Urinary bladder (tissue), 4 donors: Measurements from ENCODE around the gene INPP4B. TPM values are rescaled to one million over a fixed set of nuclear protein-coding genes. Genes with fewer than 3 reads are reported as not detected.

Experiments used
- DNase-seq: peaks from one replicate; pipeline ENCODE4 v3.0.0-alpha.2; 2015; ENCODE audit errors: extremely low spot score
- H3K27ac ChIP-seq: one replicate; pipeline ENCODE4 v1.5.1; 2013; ENCODE audit warnings: low read depth, mild to moderate bottlenecking, moderate library complexity
- H3K36me3 ChIP-seq: one replicate; pipeline ENCODE4 v1.6.1; 2013; ENCODE audit warnings: mild to moderate bottlenecking, moderate library complexity; ENCODE audit not compliant: insufficient read depth
- H3K4me1 ChIP-seq: one replicate; pipeline ENCODE4 v1.6.1; 2013; ENCODE audit warnings: mild to moderate bottlenecking, moderate library complexity; ENCODE audit not compliant: insufficient read depth
- H3K4me3 ChIP-seq: one replicate; pipeline ENCODE4 v1.5.1; 2013; ENCODE audit warnings: low read depth, low read length
- WGBS: extraction: QIAGEN DNeasy Blood & Tissue Kit; methylation state at CpG from one replicate; pipeline ENCODE4 v1.1.7; 2013; 5-methylcytosine and 5-hydroxymethylcytosine counted together
- polyA plus RNA-seq: library from polyadenylated mRNA; stranded (reverse); fragments of 200-250 nt; gene quantifications from one replicate; pipeline ENCODE4 v1.2.3, GENCODE V29; 2013
- total RNA-seq: library from RNA; depleted of rRNA; stranded (reverse); fragments of >200 nt; gene quantifications from one replicate; pipeline ENCODE4 v1.2.3, GENCODE V29; 2014
- donor health status: healthy with polysubstance abuse.
- donor health status: healthy.

INPP4B gene
- total RNA-seq (53.9 TPM), polyA plus RNA-seq (4.7 TPM)

GRCh38 chr4:142846108-142846728 lies at the start of gene INPP4B:
Gene INPP4B, minus strand, starts transcription at chr4:142846301.
- WGBS: under 1% methylated on average over 55 of the region's 55 CpGs
- H3K4me3 ChIP-seq: peak within 1 kb of the TSS; percentile 56
- no peak within 1 kb of the TSS for H3K27ac ChIP-seq
- no peaks in the 10 kb centered on the region for H3K36me3 ChIP-seq
- H3K4me1 ChIP-seq: no peaks in the 10 kb centered on the region
- DNase-seq: no peak

- no peak for DNase-seq
- 89% methylated on average over 3 of the region's 3 CpGs for WGBS
Observed at GRCh38 chr4:142893012-142893411, 46.9 kb upstream of the INPP4B start.

GRCh38 chr4:142886566-142886965 lies 40.5 kb upstream of the INPP4B start:
- Histone ChIP-seq H3K36me3 (no peaks in the 10 kb centered on the region), H3K27ac (no peak overlapping the region), H3K4me1 (no peaks in the 10 kb centered on the region), H3K4me3 (no peak overlapping the region)
- DNase-seq: no peak
- 93% methylated on average over 5 of the region's 5 CpGs for WGBS

More at GRCh38 chr4:142893012-142893411, 46.9 kb upstream of the INPP4B start:
- no peak overlapping the region for H3K27ac ChIP-seq
- no peaks in the 10 kb centered on the region for H3K36me3 ChIP-seq
- H3K4me1 ChIP-seq: no peaks in the 10 kb centered on the region
- H3K4me3 ChIP-seq: no peak overlapping the region

- WGBS: 46% methylated on average over 4 of the region's 4 CpGs
- no peak for DNase-seq
- H3K27ac ChIP-seq: no peak overlapping the region
- H3K36me3 ChIP-seq: no peaks in the 10 kb centered on the region
- H3K4me1 ChIP-seq: no peaks in the 10 kb centered on the region
- H3K4me3 ChIP-seq: no peak overlapping the region
Observed at GRCh38 chr4:142883040-142883832, 37.1 kb upstream of the INPP4B start.

- no peak for DNase-seq
- no peaks in the 10 kb centered on the region for H3K36me3 ChIP-seq
- H3K4me1 ChIP-seq: no peaks in the 10 kb centered on the region
- no peak overlapping the region for H3K27ac ChIP-seq
- no peak overlapping the region for H3K4me3 ChIP-seq
- 92% methylated on average over 5 of the region's 5 CpGs for WGBS
Observed at GRCh38 chr4:142882159-142882558, 36.1 kb upstream of the INPP4B start.

GRCh38 chr4:142881331-142881730 lies 35.2 kb upstream of the INPP4B start:
- WGBS: 93% methylated on average over 2 of the region's 2 CpGs
- Histone ChIP-seq H3K36me3 (no peaks in the 10 kb centered on the region), H3K4me3 (no peak overlapping the region), H3K27ac (no peak overlapping the region), H3K4me1 (no peaks in the 10 kb centered on the region)
- DNase-seq: no peak

GRCh38 chr4:142875117-142875516 lies 29.0 kb upstream of the INPP4B start:
- Histone ChIP-seq H3K4me3 (no peak overlapping the region), H3K36me3 (no peaks in the 10 kb centered on the region), H3K4me1 (no peaks in the 10 kb centered on the region), H3K27ac (no peak overlapping the region)
- 78% methylated on average over 2 of the region's 2 CpGs for whole genome bisulfite sequencing
- no peak for DNase-seq

GRCh38 chr4:142874684-142875083 lies 28.6 kb upstream of the INPP4B start:
- DNase-seq: no peak
- no peak overlapping the region for H3K4me3 ChIP-seq
- WGBS: 94% methylated on average over 1 of the region's 1 CpG
- no peaks in the 10 kb centered on the region for H3K36me3 ChIP-seq
- no peaks in the 10 kb centered on the region for H3K4me1 ChIP-seq
- no peak overlapping the region for H3K27ac ChIP-seq

GRCh38 chr4:142866685-142867084 lies 20.6 kb upstream of the INPP4B start:
- Histone ChIP-seq H3K27ac (no peak overlapping the region), H3K4me1 (no peaks in the 10 kb centered on the region), H3K36me3 (no peaks in the 10 kb centered on the region), H3K4me3 (no peak overlapping the region)
- DNase-seq: no peak
- WGBS: 94% methylated on average over 5 of the region's 5 CpGs

GRCh38 chr4:142861351-142861750 lies 15.2 kb upstream of the INPP4B start:
- H3K4me1 ChIP-seq: peaks cover 2% of the 10 kb centered on the region
- no peak overlapping the region for H3K4me3 ChIP-seq
- no peaks in the 10 kb centered on the region for H3K36me3 ChIP-seq
- DNase-seq: no peak
- no peak overlapping the region for H3K27ac ChIP-seq
- WGBS: 97% methylated on average over 1 of the region's 1 CpG

- H3K27ac ChIP-seq: no peak overlapping the region
- H3K4me3 ChIP-seq: no peak overlapping the region
- peaks cover 2% of the 10 kb centered on the region for H3K4me1 ChIP-seq
- DNase-seq: no peak
- H3K36me3 ChIP-seq: no peaks in the 10 kb centered on the region
Observed at GRCh38 chr4:142858965-142859364, 12.9 kb upstream of the INPP4B start.

GRCh38 chr4:142858446-142858845 lies 12.3 kb upstream of the INPP4B start:
- 41% methylated on average over 3 of the region's 3 CpGs for WGBS
- peaks cover 2% of the 10 kb centered on the region for H3K4me1 ChIP-seq
- no peaks in the 10 kb centered on the region for H3K36me3 ChIP-seq
- DNase-seq: no peak
- H3K4me3 ChIP-seq: no peak overlapping the region
- no peak overlapping the region for H3K27ac ChIP-seq

GRCh38 chr4:142856576-142856975 lies 10.5 kb upstream of the INPP4B start:
- Histone ChIP-seq H3K36me3 (no peaks in the 10 kb centered on the region), H3K4me1 (peaks cover 2% of the 10 kb centered on the region), H3K27ac (no peak overlapping the region), H3K4me3 (no peak overlapping the region)
- 86% methylated on average over 2 of the region's 2 CpGs for WGBS
- DNase-seq: no peak

GRCh38 chr4:142850478-142850877 lies 4.4 kb upstream of the INPP4B start:
- Histone ChIP-seq H3K36me3 (no peaks in the 10 kb centered on the region), H3K4me1 (no peaks in the 10 kb centered on the region), H3K27ac (no peak overlapping the region), H3K4me3 (no peak overlapping the region)
- WGBS: 81% methylated on average over 4 of the region's 4 CpGs
- DNase-seq: no peak
